Mesenchymal stem cell (in vitro differentiated cells and primary cell): ENCODE results near the gene SLC17A3.

Experiments
- DNase-seq: peaks from one replicate; pipeline ENCODE4 v3.0.0-alpha.2; 2013
- H2AFZ ChIP-seq: one replicate; pipeline ENCODE4 v1.6.1; 2013; ENCODE audit warnings: low read depth, mild to moderate bottlenecking, control low read depth, inconsistent platforms, low read length, moderate library complexity
- H2AK5ac ChIP-seq: 2 replicates; pipeline ENCODE4 v1.6.1; 2013; ENCODE audit warnings: low read length, moderate library complexity, mild to moderate bottlenecking, inconsistent platforms; ENCODE audit not compliant: severe bottlenecking
- H2BK120ac ChIP-seq: one replicate; pipeline ENCODE4 v1.6.1; 2013; ENCODE audit warnings: low read depth, mild to moderate bottlenecking, inconsistent platforms, low read length, moderate library complexity
- H2BK12ac ChIP-seq, 2 experiments: one replicate each; pipeline ENCODE4 v1.6.1; 2013; ENCODE audit warnings: inconsistent platforms in 2 of 2, low read length in 2 of 2, mild to moderate bottlenecking in 2 of 2, moderate library complexity in 2 of 2, control low read depth in 1 of 2
- H2BK15ac ChIP-seq: one replicate; pipeline ENCODE4 v1.6.1; 2013; ENCODE audit warnings: mild to moderate bottlenecking, low read depth, inconsistent platforms; ENCODE audit not compliant: poor library complexity, severe bottlenecking
- H2BK5ac ChIP-seq: 2 replicates; pipeline ENCODE4 v1.6.1; 2013; ENCODE audit warnings: low read depth, mild to moderate bottlenecking, low read length, control low read depth, inconsistent platforms; ENCODE audit not compliant: poor library complexity, severe bottlenecking
- H3K14ac ChIP-seq, 2 experiments: one replicate each; pipeline ENCODE4 v1.6.1; 2013; ENCODE audit warnings: inconsistent platforms in 2 of 2, low read length in 2 of 2, control low read depth in 1 of 2, mild to moderate bottlenecking in 1 of 2, moderate library complexity in 1 of 2
- H3K18ac ChIP-seq, 2 experiments: one replicate each; pipeline ENCODE4 v1.6.1; 2013; ENCODE audit warnings: inconsistent platforms in 2 of 2, low read length in 2 of 2, control low read depth in 1 of 2, low read depth in 1 of 2, mild to moderate bottlenecking in 1 of 2
- H3K23ac ChIP-seq, 2 experiments: one replicate each; pipeline ENCODE4 v1.6.1; 2013; ENCODE audit warnings: inconsistent platforms in 2 of 2, low read length in 2 of 2, mild to moderate bottlenecking in 2 of 2, moderate library complexity in 2 of 2, control low read depth in 1 of 2
- H3K27ac ChIP-seq: 2 replicates; pipeline ENCODE4 v1.5.1; 2013; ENCODE audit warnings: mild to moderate bottlenecking, moderate library complexity, low read length, control low read depth, inconsistent platforms; ENCODE audit not compliant: poor library complexity, severe bottlenecking
- H3K27me3 ChIP-seq, 2 experiments: 2 replicates each; pipeline versions ENCODE4 v1.6.1 to v1.7.0; 2013; ENCODE audit warnings: low read length in 2 of 2, mild to moderate bottlenecking in 2 of 2, moderate library complexity in 2 of 2, control low read depth in 1 of 2, inconsistent platforms in 1 of 2; ENCODE audit not compliant: control insufficient read depth in 1 of 2, insufficient read depth in 1 of 2
- H3K36me3 ChIP-seq, 2 experiments: 2 replicates each; pipeline versions ENCODE4 v1.6.1 to v1.7.0; 2013; ENCODE audit warnings: low read length in 2 of 2, control low read depth in 1 of 2, inconsistent platforms in 1 of 2, low read depth in 1 of 2, mild to moderate bottlenecking in 1 of 2; ENCODE audit not compliant: insufficient read depth in 2 of 2, control insufficient read depth in 1 of 2
- H3K4ac ChIP-seq, 2 experiments: one replicate each; pipeline ENCODE4 v1.6.1; 2013; ENCODE audit warnings: inconsistent platforms in 2 of 2, low read length in 2 of 2, mild to moderate bottlenecking in 2 of 2, moderate library complexity in 2 of 2, control low read depth in 1 of 2, low read depth in 1 of 2
- H3K4me1 ChIP-seq: 2 replicates; pipeline ENCODE4 v1.6.1; 2013; ENCODE audit warnings: low read depth, low read length, control low read depth; ENCODE audit not compliant: control insufficient read depth, insufficient read depth
- H3K4me2 ChIP-seq: 2 replicates; pipeline ENCODE4 v1.6.1; 2013; ENCODE audit warnings: low read length, mild to moderate bottlenecking, inconsistent platforms; ENCODE audit not compliant: poor library complexity, severe bottlenecking
- H3K4me3 ChIP-seq, 2 experiments: 2 replicates each; pipeline versions ENCODE4 v1.5.1 to v1.7.0; 2013; ENCODE audit warnings: low read length in 2 of 2, mild to moderate bottlenecking in 2 of 2, control low read depth in 1 of 2, low read depth in 1 of 2; ENCODE audit not compliant: insufficient read depth in 1 of 2
- H3K79me1 ChIP-seq: replicated peaks from 2 replicates; pipeline ENCODE4 v1.6.1; 2013; ENCODE audit warnings: mild to moderate bottlenecking, control low read depth, low read length, inconsistent platforms; ENCODE audit not compliant: poor library complexity, severe bottlenecking
- H3K9ac ChIP-seq: 2 replicates; pipeline ENCODE4 v1.7.0; 2013; ENCODE audit warnings: mild to moderate bottlenecking, low read length, moderate library complexity
- H3K9me3 ChIP-seq: 2 replicates; pipeline ENCODE4 v1.7.0; 2013; ENCODE audit warnings: mild to moderate bottlenecking, low read length; ENCODE audit not compliant: control insufficient read depth
- H4K8ac ChIP-seq: one replicate; pipeline ENCODE4 v1.6.1; 2013; ENCODE audit warnings: inconsistent platforms, mild to moderate bottlenecking, low read length, moderate library complexity
- H4K91ac ChIP-seq: one replicate; pipeline ENCODE4 v1.6.1; 2013; ENCODE audit warnings: mild to moderate bottlenecking, low read length, inconsistent platforms
- WGBS: methylation state at CpG from one replicate; pipeline ENCODE4 v1.1.7; 2013; ENCODE audit warnings: mixed read lengths; 5-methylcytosine and 5-hydroxymethylcytosine counted together

The SLC17A3 gene

GRCh38 chr6:25889877-25890853, 16.1 kb upstream of the SLC17A3 start:
- Histone ChIP-seq H4K8ac (no peak overlapping the region), H2BK15ac (no peak overlapping the region), H2BK120ac (no peak overlapping the region), H4K91ac (no peak overlapping the region), H3K14ac (no peak overlapping the region), H3K9ac (no peak overlapping the region), H2BK12ac (no peak overlapping the region), H3K4me3 (no peak overlapping the region), H3K4me1 (peaks cover 2% of the 10 kb centered on the region), H3K79me1 (no peaks in the 10 kb centered on the region), H3K9me3 (no peaks in the 10 kb centered on the region), H3K36me3 (no peaks in the 10 kb centered on the region), H3K18ac (no peak overlapping the region), H2AK5ac (peak overlapping the region; percentile 59), H3K4me2 (no peak overlapping the region), H2AFZ (no peak overlapping the region), H3K27ac (no peak overlapping the region), H3K4ac (no peak overlapping the region), H3K23ac (no peak overlapping the region), H2BK5ac (peak overlapping the region; percentile 38), H3K27me3 (no peaks in the 10 kb centered on the region)
- 33% methylated on average over 2 of the region's 5 CpGs for WGBS
- peak; percentile 52 for DNase-seq

GRCh38 chr6:25888626-25889025, 14.6 kb upstream of the SLC17A3 start:
- H2AFZ ChIP-seq = no peak overlapping the region
- no peak overlapping the region for H2BK120ac ChIP-seq
- H3K79me1 ChIP-seq = no peaks in the 10 kb centered on the region
- no peak overlapping the region for H3K27ac ChIP-seq
- no peak for DNase-seq
- WGBS = 100% methylated on average over 2 of the region's 2 CpGs
- H3K14ac ChIP-seq = no peak overlapping the region
- H3K4me1 ChIP-seq = peaks cover 2% of the 10 kb centered on the region
- H2AK5ac ChIP-seq = no peak overlapping the region
- no peak overlapping the region for H3K23ac ChIP-seq
- H3K36me3 ChIP-seq = no peaks in the 10 kb centered on the region
- H2BK5ac ChIP-seq = no peak overlapping the region
- H2BK12ac ChIP-seq = no peak overlapping the region
- H2BK15ac ChIP-seq = no peak overlapping the region
- H3K4me3 ChIP-seq = no peak overlapping the region
- no peak overlapping the region for H4K8ac ChIP-seq
- no peaks in the 10 kb centered on the region for H3K27me3 ChIP-seq
- no peak overlapping the region for H4K91ac ChIP-seq
- H3K18ac ChIP-seq = no peak overlapping the region
- H3K4ac ChIP-seq = no peak overlapping the region
- no peak overlapping the region for H3K9ac ChIP-seq
- H3K9me3 ChIP-seq = no peaks in the 10 kb centered on the region
- no peak overlapping the region for H3K4me2 ChIP-seq

GRCh38 chr6:25886066-25886465, 12.0 kb upstream of the SLC17A3 start:
- no peak overlapping the region for H3K18ac ChIP-seq
- H2BK15ac ChIP-seq = no peak overlapping the region
- no peak overlapping the region for H2BK5ac ChIP-seq
- WGBS = 93% methylated on average over 2 of the region's 2 CpGs
- no peak overlapping the region for H3K14ac ChIP-seq
- no peak overlapping the region for H3K4ac ChIP-seq
- no peak overlapping the region for H2BK120ac ChIP-seq
- no peak overlapping the region for H2AK5ac ChIP-seq
- peaks cover 0 to 5% of the 10 kb centered on the region in 2 experiments for H3K36me3 ChIP-seq
- H3K4me1 ChIP-seq = peaks cover 4% of the 10 kb centered on the region
- no peak overlapping the region for H3K4me3 ChIP-seq
- no peak overlapping the region for H4K91ac ChIP-seq
- H3K79me1 ChIP-seq = no peaks in the 10 kb centered on the region
- H3K27me3 ChIP-seq = no peaks in the 10 kb centered on the region
- H3K9me3 ChIP-seq = no peaks in the 10 kb centered on the region
- no peak overlapping the region for H3K4me2 ChIP-seq
- H2AFZ ChIP-seq = no peak overlapping the region
- no peak overlapping the region for H3K23ac ChIP-seq
- H3K9ac ChIP-seq = no peak overlapping the region
- no peak overlapping the region for H4K8ac ChIP-seq
- H2BK12ac ChIP-seq = no peak overlapping the region
- no peak for DNase-seq
- H3K27ac ChIP-seq = peak overlapping the region; percentile 57

DNA sequence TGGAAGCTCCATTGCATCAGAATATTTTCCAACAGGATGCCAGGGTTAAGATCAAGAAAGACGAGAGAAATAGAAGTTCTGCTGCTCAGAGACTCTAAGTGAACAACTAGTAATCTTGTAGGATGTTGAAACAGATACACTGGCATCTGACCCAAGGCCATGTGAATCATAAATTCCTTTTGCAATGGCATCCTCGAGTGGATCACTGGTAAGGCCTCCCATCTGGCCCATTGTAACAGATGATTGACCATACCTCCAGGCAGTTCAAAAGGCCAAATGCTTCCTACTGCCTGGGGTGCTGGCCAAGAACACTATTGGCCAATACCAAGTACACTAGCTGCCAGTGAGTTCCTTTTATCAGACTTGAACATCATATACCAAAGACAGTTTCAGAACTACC, 9.9 kb upstream of the SLC17A3 start:
- peak; percentile 33 for DNase-seq
- Histone ChIP-seq H2BK15ac (no peak overlapping the region), H4K8ac (no peak overlapping the region), H3K4me1 (peaks cover 4% of the 10 kb centered on the region), H3K36me3 (peaks cover 0 to 5% of the 10 kb centered on the region in 2 experiments), H3K9ac (no peak overlapping the region), H2AK5ac (no peak overlapping the region), H3K4me2 (no peak overlapping the region), H3K18ac (no peak overlapping the region), H3K79me1 (no peaks in the 10 kb centered on the region), H2BK120ac (no peak overlapping the region), H2BK12ac (no peak overlapping the region), H2AFZ (no peak overlapping the region), H3K9me3 (no peaks in the 10 kb centered on the region), H3K27me3 (no peaks in the 10 kb centered on the region), H3K27ac (peak overlapping the region; percentile 99), H3K4me3 (no peak overlapping the region), H4K91ac (no peak overlapping the region), H3K4ac (no peak overlapping the region), H2BK5ac (peak overlapping the region; percentile 86), H3K23ac (no peak overlapping the region), H3K14ac (no peak overlapping the region)
- WGBS = 51% methylated on average over 2 of the region's 2 CpGs
